ENCODE data around the gene ACTR8.

The ACTR8 gene

DNA sequence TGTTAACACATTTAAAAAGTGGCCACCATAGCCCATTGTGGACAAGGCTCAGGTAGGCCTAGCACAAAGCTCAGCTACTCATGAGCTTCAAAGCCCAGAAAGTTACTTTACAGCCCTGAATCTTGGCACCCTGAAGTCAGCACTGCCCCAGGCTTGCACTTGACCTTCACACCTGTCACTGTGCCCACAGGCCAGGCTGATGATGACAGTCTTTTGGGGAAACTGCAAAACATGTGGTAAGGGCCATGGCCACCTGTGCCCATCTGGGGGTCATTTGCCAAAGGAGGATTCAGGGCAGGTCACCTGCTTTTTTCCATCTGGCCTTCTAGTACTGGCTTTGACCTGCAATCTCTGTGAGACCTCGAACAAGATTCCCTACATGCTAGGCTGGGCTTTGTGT, 46.7 kb downstream of the ACTR8 start:
- no peak for DNase-seq (ENCODE audit: low read depth)

DNA sequence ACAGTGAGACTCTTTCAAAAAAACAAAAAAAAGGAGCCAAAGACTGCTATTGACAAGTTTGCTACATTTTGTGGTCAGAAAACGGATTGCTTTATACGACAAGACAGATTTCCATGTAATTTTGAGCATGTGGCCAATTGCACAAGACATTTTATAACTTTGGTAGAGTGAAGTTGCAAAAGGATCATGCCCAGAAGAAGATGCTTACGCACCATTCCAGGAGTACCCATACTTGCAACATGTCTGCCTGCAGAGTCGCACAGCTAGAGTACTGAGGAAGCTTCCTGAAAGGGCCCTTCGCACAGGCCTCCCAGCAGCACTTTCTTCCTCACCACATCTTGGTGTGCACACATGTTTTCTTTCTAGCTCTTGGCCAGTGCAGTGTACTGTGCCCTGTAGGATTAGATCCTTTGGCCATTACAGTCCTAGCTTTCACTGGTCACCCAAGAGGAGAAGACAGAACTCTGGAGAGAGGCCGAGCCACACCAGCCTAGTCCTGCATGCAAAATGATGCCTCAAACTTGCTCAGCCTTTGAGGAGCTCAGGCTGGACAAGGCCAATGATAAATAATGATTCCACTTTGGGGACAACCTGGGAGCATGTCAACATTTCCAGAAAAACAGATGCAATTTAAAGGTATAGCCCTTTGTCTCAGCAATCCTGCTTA, 47.4 kb downstream of the ACTR8 start:
- DNase-seq (ENCODE audit: low read depth): no peak

DNA sequence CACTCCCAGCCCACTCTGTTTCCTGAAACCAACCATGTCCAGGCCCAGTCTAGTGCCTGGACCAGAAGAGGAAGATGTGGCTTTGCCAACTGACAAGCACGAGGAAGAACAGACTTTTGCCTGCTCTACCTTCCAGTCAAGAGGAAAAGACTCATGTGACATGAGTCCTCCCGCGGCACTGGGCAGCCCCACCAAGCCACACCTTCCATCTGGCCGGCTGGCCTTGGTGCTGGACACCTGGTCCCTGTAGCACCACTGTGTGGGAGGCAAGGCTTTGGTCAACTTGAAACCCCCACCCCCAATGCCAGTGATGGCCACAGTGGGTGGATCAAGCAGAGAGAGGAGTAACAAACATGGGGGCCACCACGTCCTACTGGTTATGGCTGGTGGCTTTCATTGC, 48.3 kb downstream of the ACTR8 start:
- no peak for DNase-seq (ENCODE audit: low read depth)

DNA sequence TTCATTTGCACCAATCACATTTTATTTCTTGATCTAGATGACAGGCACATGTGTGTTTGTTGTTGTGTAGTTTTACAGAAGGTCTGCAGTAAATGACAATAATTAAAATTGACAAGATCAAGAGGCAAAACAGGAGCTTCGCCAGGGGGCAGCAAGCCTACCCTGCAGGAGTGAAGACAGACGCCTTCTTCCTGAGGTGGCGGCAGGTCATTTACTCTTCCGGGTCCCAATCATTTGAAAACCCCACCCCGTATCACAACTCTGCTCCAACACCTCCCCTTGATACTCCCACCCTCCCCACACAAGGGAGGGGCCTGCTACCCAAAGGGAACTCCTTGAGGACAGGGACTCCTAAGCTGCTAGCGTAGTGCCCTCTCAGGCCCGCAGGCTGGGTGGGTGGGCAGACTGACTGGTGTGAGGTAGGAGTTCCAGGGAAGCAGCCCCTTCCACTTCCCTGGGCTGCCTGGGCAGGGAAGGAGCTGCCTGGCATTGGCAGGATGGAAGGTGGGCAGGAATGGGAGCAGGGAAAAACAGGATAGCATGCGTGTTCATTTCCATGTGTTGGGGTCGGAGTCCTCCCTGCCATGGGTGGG, 48.8 kb downstream of the ACTR8 start:
- DNase-seq (ENCODE audit: low read depth): no peak

DNA sequence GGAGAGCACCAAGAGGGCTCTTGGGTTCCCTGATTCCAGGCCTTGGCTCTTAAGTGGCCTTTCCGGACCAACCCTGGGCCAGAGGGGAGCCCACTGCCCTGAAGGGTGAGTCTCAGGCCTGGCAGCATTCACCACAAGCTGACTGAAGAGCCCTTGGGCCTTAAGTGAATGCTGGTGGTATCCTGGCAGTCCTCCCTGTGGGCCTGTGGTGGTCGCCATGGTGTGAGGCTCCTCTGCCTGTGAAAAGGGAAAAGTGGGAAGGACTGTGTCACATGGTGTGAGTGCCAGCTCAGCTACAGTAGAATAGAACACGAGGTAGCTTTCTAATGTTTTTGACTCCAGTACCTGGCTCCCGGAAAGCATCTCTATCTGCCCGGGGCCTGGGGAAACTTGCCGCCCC, 51.0 kb downstream of the ACTR8 start:
- DNase-seq (ENCODE audit: low read depth): no peak

DNA sequence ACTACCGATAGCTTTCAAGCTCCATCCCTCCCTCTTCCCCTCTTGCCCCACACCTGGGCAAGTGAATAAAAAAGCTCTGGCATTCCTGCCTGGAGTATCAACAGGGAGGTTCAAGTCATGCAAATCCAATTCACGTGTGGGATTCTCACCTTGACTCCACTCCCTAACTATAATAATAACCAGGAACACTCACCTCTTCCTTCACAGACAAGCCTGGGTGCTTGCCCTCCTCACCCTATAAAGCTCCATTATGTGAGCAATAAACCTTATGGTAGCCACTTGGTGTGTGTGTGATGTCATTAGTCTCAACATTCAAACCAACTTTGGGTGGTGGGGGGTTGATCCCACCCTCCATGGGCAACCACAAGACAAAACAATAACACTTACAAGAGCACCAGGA, 52.3 kb downstream of the ACTR8 start:
- no peak for DNase-seq (ENCODE audit: low read depth)

DNA sequence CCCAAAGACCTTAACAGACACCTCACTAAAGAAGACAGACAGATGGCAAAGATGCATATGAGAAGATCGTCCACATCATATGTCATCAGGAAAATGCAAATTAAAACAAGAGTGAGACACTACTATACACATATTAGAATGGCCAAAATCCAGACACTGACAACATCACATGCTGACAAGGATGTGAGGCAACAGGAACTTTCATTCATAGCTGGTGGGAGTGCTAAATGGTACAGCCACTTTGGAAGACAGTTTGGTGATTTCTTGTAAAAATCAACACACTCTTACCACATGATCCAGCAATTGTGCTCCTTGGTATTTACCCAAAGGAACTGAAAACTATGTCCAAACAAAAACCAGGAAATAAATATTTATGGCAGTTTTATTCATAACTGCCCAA, 53.4 kb downstream of the ACTR8 start:
- DNase-seq (ENCODE audit: low read depth): no peak

DNA sequence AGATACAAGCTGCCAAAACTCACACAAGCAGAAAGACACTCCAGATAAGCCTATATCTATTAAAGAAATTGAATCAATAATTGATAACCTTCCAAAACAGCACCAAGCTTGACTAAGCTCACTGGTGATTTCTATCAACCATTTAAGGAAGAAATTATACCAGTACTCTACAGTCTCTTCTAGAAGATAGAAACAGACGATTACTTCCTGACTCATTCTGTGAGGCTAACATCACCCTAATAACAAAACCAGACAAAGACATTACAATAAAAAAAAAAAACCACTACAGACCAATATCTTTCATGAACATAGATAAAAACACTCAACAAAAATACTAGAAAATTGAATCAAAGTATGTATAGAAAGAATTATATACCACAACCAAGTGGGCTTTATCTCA, 55.9 kb downstream of the ACTR8 start:
- DNase-seq (ENCODE audit: low read depth): no peak

DNA sequence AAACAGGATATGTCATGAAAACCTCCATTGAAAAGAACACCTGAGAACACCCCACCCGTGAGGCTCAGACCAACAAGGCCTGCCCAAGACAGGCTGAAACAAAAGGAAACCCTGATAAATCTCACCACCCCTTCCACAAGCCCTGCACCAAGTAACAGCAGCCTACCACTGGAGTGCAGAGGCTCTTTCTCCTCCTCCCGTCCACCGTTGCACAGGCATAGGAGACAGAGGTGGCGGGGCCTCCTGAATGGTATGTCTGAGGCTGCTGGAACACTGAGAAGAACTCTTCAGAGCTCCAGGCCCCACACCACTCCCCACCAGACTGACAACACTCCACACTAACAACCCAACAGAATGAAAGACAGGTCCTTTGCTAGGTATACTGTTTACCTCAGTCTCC, 57.2 kb downstream of the ACTR8 start:
- no peak for DNase-seq (ENCODE audit: low read depth)

DNA sequence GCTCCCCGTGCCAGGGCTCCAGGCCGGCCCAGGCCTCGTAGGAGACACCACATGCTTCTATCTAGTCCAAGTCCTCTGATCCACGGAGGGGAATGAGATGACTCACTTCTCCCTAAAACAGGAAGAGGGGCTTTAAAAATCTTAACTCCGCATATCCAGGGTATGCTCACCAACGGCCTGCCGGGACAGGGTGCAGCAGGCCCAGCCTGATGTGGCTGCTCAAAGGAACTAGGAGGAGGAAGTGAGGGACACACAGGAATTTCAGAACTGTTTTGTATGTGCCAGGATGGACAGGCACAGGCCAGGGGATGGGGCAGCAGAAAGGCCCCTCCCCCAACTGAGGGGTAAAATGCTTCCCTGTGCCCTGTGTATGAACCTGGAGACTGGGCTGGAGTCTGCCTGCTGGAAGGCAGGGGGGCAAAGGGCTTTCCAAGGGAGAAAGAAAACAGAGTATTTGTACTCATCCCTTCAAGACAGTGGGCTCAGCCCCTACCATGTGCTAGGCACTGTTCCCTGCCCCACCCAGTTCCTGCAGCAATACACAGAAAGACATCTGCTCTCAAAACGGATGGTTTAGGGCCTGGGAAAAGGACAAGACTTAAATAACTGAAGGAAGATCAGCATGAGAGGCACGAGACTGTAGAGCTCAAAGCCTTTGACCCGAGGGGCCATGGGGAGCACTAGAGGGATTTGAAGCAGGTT, 57.8 kb downstream of the ACTR8 start:
- DNase-seq (ENCODE audit: low read depth): no peak

DNA sequence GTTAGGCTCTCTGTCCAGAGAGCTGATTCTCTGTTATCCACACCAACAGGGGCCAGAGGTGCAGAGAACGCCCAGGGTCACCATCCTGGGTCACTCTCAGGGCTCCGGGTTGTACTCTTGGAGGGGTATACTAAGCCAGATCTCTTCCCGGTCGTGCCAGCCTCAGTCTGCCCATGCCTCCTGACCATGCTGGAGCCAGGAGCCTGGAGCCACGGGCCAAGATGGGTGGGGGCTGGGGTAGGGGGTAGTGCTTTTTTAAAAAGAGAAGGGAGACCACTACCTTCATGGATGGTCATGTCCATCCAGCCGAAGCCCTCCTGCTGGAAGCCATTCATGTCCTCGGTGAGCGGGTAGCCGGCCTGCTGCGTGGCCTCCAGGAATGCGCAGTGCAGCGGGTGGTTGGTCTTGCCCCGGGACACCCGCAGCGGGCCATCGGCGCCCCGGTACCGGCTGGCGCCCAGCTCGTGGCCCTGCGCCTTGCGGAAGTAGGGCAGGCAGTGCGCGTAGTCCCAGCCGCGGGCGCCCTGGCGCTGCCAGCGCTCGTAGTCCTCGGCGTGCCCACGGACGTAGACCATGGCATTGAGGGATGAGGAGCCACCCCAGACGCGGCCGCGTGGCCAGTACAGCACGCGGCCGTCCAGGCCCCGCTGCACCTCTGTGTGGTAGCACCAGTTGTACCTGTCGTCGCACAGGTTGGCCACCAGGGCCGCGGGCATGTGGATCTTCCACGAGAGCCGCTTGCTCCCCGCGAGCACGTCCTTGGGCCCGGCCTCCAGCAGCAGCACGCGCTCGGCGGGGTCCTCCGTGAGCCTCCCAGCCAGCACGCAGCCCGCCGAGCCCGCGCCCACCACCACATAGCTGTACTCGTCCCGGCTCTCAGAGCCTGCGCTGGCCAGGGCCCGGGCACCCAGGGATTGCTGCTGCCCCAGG, 58.7 kb downstream of the ACTR8 start:
- DNase-seq (ENCODE audit: low read depth): no peak

DNA sequence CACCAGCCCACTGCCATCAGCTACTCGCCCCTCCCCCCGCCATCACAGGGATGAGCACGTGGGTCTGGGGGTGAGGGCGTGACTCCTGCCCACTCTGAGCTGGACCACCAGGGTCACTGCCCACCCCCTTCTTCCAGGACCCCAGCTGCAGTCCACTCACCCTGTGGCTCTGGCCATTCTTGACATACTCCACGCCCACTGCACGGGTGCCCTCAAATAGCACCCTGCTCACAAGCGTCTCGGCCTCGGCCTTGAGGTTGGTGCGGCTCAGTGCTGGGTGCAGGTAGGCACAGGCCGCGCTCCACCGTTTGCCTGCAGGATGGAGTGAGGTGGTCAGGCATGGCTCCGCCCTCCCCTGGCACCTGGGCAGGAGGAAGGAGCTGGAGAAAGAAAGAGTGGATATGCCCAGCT, 59.6 kb downstream of the ACTR8 start:
- no peak for DNase-seq (ENCODE audit: low read depth)

DNA sequence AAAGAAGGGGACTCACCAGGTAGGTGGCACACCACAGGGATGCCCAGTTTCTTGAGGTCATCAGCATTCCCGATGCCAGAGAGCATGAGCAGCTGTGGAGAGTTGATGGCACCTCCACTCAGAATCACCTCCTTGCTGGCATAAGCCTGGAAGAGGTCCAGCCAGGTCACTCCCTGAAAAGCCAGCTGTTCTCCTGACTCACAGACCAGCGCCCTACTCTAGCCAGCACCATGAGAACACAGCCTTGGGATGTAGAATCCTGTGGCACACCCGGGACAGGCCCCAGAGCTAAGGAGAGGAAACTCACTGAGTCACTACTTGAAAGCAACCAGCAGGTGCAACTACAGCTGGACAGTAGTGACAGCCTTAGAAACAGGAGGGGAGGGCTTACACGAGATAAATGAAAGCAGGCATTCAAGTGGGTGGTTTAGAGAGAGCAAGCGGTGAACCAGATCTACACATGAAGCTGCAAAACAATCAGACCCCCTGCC, 60.3 kb downstream of the ACTR8 start:
- DNase-seq (ENCODE audit: low read depth): no peak

DNA sequence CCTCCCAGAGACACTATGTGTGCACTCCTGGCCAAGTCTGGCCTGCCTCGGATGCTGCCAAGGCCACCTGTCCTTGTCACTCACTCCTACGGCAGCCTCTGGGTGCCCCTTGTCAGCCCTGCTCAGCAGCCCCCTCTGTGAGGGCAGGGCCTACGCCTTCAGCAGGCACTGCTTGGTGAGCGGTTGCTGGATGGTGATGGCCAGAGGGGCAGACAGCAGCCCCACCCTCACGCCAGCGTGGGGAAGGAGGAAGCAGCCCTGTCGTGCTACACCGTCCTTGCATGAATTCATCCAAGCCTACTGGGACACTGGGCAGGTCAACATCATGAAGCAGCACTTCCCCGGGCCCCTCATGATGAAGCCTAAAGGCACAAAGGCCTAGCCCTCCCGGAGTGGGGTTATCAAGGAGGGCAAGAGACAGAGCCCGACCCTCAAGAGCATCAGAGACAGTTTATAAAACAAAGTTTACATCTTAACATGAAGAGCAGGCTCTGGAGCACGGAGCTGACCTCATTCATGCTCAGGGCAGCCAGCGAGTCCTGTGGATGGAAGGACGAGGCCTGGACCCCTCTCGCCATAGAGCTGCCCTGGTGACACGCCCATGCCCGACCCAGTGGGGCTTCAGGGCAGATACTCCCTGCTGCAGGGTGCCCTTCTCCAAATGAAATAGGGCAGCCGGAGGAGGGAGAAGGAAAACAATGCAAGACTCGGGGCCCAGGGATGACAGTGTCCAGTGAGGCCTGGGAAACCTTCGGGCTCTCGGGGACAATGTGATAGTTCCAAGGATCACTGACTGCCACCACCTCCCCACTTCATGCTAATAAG, 61.0 kb downstream of the ACTR8 start:
- no peak for DNase-seq (ENCODE audit: low read depth)

DNA sequence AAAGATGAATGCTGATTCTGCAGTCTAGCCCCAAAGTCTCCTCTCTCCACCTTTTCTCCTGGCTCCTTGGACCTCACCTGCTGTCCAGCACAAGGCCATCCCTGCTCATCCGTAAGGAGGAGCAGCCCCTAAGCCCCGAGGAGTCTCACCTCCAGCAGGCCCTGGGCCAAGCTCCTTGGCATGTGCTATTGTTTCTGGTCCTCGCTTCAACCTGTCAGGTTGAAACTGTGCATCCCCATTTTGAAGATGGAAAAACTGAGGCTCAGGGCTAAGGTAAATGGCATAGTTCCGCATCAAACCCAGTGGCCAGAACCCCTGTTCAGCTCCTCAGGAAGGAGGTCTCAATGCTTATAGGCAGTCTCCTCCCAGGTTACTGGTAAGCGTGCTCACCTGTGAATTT, 61.9 kb downstream of the ACTR8 start:
- no peak for DNase-seq (ENCODE audit: low read depth)

DNA sequence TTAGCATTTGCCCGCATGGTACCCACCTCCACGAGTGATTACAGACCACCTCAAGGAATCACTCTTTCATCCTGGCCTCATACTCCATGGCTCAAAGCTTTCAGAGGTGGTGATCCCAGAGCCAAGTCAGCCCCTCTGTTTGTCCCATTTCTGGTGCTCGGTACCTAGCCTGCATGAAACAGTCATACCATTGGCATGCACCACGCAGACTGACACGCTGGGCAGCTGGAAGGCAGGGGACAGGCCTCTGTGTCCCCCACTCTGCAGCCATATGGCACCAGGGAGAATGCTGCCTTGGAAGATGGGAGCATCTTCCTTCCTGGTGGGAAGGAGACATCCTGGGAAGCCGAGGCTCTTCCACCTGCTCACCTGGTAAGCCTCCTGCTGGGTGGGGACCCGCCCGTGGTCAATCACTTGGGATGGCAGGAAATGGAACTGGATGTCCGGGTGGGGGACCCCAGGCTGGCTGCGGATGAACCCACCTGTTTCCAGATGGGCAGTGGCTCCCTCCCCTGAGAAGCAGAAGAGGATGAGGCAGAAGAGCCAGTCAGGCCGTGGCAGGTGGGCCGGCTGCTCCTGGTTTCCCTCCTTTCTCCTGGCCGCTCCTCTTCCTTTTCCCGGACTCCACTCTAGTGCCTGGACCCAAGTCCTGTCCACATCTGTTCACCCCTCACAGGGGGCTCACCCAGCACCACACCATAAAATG, 62.6 kb downstream of the ACTR8 start:
- no peak for DNase-seq (ENCODE audit: low read depth)

DNA sequence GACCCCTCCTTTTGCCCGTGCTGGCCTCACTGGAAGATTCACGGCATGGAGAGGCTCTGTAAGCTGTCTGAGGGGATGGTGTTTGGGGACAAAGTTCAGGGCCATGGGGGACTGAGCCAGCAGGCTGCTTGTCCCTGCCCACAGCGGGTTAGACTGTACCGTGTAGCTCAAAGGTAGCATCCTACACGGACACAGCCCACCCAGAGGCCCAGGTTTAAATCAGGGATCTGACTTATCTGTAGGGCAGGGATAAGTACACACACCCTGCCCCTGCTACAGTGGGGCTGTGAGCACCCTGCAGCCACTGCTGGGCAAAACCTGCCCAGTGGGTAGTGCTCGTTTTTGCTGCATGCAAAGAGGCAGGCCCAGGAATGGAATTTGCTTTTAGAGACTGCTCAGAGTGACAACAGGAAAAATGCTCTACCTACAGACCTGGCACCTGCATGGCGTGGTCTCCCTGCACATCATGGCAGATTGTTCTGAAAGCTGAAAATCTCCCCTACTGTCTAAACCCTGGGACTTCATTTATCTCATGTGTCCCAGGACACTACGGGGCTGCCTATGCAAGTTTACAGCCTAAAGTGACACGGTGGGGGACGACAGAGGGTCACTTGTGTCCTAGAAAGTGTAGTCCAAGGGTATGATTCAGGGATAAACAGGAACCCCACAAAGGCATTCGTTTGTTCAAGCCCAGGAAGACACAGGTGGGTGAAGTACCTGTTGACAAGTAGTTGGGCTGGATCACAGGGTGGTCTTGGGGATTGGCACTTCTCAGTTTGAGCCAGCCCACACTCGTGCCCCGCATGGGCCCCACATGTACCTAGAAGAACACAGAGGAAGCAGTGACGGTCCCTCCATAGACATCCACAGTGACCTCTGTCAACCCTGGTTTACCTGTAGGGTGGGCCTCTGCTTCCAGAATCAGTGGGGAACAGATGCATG, 63.5 kb downstream of the ACTR8 start:
- DNase-seq (ENCODE audit: low read depth): no peak

DNA sequence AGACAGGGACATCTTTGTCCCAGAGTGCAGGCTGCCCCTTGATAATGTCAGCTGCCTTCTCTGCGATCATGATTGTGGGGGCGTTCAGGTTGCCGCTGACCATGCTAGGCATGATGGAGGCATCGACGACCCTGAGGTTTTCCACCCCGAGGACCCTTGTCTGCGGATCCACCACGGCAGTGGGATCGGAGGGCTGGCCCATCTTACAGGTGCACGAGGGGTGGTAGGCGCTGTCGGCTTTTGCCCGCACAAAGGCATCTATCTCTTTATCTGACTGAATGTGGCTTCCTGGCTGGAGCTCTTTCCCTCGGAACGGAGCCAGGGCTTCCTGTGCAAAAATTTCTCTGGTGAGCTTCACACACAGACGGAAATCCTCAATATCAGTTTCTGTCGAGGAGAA, 64.1 kb downstream of the ACTR8 start:
- DNase-seq (ENCODE audit: low read depth): no peak

DNA sequence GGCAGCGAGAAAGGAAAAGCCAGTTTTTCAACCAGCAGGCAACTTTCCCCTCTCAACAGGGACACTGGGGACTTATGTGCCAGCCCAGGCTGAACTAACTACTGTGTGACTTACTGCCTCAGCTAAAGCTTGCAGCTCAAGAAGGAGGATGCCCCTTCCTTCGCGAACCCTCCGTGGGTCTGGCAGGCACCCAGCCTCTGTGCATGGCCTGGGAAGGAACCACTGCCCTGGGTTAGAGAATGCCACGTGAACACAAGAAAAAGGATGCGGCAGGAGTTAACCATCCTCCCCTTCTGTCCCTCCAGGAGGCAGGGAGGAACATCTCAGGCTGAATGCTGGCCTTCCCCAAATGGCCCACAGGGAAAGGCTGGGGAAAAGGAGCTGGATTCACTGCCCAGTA, 64.7 kb downstream of the ACTR8 start:
- DNase-seq (ENCODE audit: low read depth): no peak
